ENCODE results near the gene SLAIN2. TPM values are rescaled to one million over a fixed set of nuclear protein-coding genes. Genes with fewer than 3 reads are reported as not detected.

SLAIN2 gene
- total and polyA plus RNA-seq, 2 of the 4 experiments (the other 2 are of a cell fraction) = 23.3 to 53.0 TPM

DNA sequence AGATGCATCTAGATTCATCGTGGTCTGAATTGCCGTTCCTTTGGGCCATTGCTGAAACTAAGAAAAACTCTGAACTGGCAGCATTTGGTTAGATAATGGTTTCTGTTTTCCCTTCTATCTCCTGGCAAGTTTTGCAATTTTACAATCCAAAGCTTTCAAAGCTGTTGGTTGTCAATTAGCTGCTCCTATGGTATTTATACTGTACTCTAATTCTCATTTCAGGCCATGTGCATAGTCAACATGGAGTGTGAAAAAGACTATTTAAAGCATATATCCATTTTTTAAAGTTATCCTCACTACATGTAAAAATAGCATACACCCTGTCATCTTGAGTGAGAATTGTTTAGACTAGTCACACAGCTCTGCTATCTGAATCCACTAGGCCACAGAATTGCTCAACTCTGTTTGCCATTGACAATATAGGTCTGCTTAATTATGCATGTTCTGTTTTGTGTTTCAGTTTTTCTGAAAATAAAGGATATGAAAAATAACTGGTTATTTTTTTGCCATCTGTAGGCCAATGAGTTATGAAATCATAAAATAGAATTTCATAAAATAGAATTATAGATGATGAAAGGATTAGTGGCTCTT, 44.0 kb upstream of the SLAIN2 start:
- CTCF ChIA-PET = no interaction called here
- Histone ChIP-seq H3K4me2 (ENCODE audit: low read depth, low read length) (no peak overlapping the region), H2AFZ (replicated peaks; ENCODE audit: low read length, poor library complexity) (no peak overlapping the region), H3K9ac (ENCODE audit: low read depth, low read length) (no peak overlapping the region), H2BK20ac (ENCODE audit: low read depth, low read length) (no peak overlapping the region), H4K5ac (ENCODE audit: low read depth, low read length) (no peak overlapping the region), H3K79me1 (ENCODE audit: low read depth in 1 of 2, low read length in 2 of 2) (no peaks in the 10 kb centered on the region), H3K27me3 (ENCODE audit: control insufficient read depth, insufficient read depth, low read length) (no peaks in the 10 kb centered on the region), H3K9me3 (ENCODE audit: control insufficient read depth, insufficient read depth, low read length) (no peaks in the 10 kb centered on the region), H3K4me1 (ENCODE audit: control insufficient read depth, insufficient read depth, low read length) (peaks cover 5% of the 10 kb centered on the region), H3K14ac (replicated peaks; ENCODE audit: low read depth, low read length) (no peak overlapping the region), H4K91ac (ENCODE audit: insufficient read depth, low read depth, low read length) (no peak overlapping the region), H3K36me3 (ENCODE audit: control insufficient read depth, insufficient read depth, low read length) (no peaks in the 10 kb centered on the region), H3K23ac (ENCODE audit: low read depth, low read length) (no peak overlapping the region), H3K9me1 (ENCODE audit: insufficient read depth, low read length) (peaks cover 5% of the 10 kb centered on the region), H3K4ac (ENCODE audit: low read depth, low read length) (no peak overlapping the region), H4K8ac (ENCODE audit: low read depth in 2 of 2, low read length in 2 of 2) (no peak overlapping the region), H3K27ac (ENCODE audit: insufficient read depth, low read length) (no peak overlapping the region), H3K18ac (ENCODE audit: low read depth, low read length) (no peak overlapping the region), H2AK9ac (replicated peaks; ENCODE audit: low read depth, low read length, poor library complexity) (no peak overlapping the region), H2AK5ac (ENCODE audit: low read depth, low read length) (no peak overlapping the region), H2BK5ac (ENCODE audit: low read depth, low read length, poor library complexity, severe bottlenecking) (no peak overlapping the region), H3K4me3 (ENCODE audit: insufficient read depth, low read depth, low read length) (no peak overlapping the region), H2BK15ac (ENCODE audit: low read depth, low read length) (no peak overlapping the region), H4K20me1 (ENCODE audit: insufficient read depth, low read length) (no peaks in the 10 kb centered on the region), H3K56ac (ENCODE audit: extremely low read depth, insufficient read depth, low read length) (no peak overlapping the region), H2BK120ac (ENCODE audit: low read depth, low read length) (no peak overlapping the region)
- DNase-seq (peak; percentile 29), ATAC-seq (ENCODE audit: low read depth) (no peak)
- BruUV-seq (replicated peaks) = no TSS peak
- intact Hi-C loops (cut with micrococcal nuclease) (no loop called here), in situ Hi-C loops (cut with MboI; ENCODE audit: low sequenced_read_pairs) (no loop called here), dilution Hi-C loops (cut with HindIII; ENCODE audit: low sequenced_read_pairs, unreplicated experiment) (no loop called here)
- POLR2A ChIA-PET (ENCODE audit: unreplicated experiment) = no interaction called here
- WGBS, 2 experiments (ENCODE audit: extremely low coverage in 2 of 2, insufficient read length in 1 of 2) = no CpG with 5 or more reads among the region's 2 CpGs
- TF ChIP-seq CEBPB (IDR thresholded peaks at IDR 0.05; ENCODE audit: low read depth, low read length) (peak; percentile 65), RFX5 (IDR thresholded peaks at IDR 0.05; ENCODE audit: low read depth, low read length) (no peak), MXI1 (IDR thresholded peaks at IDR 0.05; ENCODE audit: borderline replicate concordance, low read depth, low read length) (no peak)
